Glomerular visceral epithelial cell (primary cell): Measurements from ENCODE around the gene LRMDA.

Experiments
- DNase-seq: peaks from one replicate; pipeline ENCODE4 v3.0.0-alpha.2; 2016; ENCODE audit errors: extremely low spot score

Gene LRMDA

GRCh38 chr10:75994357-75995040 lies 563.1 kb downstream of the LRMDA start:
- DNase-seq = no peak

GRCh38 chr10:75995041-75995430 lies 563.6 kb downstream of the LRMDA start:
- no peak for DNase-seq

- DNase-seq = no peak
Observed at GRCh38 chr10:75995720-75996119, 564.3 kb downstream of the LRMDA start.

- no peak for DNase-seq
Observed at GRCh38 chr10:75999001-75999400, 567.6 kb downstream of the LRMDA start.

GRCh38 chr10:75999515-76000209 lies 568.2 kb downstream of the LRMDA start:
- DNase-seq = no peak

- no peak for DNase-seq
Observed at GRCh38 chr10:76000550-76000949, 569.1 kb downstream of the LRMDA start.

GRCh38 chr10:76001019-76001418 lies 569.6 kb downstream of the LRMDA start:
- DNase-seq = no peak

- DNase-seq = no peak
Observed at GRCh38 chr10:76001461-76001860, 570.0 kb downstream of the LRMDA start.

GRCh38 chr10:76002262-76002854 lies 570.9 kb downstream of the LRMDA start:
- no peak for DNase-seq

- no peak for DNase-seq
Observed at GRCh38 chr10:76007667-76008181, 576.3 kb downstream of the LRMDA start.

GRCh38 chr10:76009531-76009930 lies 578.1 kb downstream of the LRMDA start:
- no peak for DNase-seq

GRCh38 chr10:76010703-76011102 lies 579.3 kb downstream of the LRMDA start:
- DNase-seq = no peak

GRCh38 chr10:76012716-76013327 lies 581.4 kb downstream of the LRMDA start:
- DNase-seq = no peak

- DNase-seq = no peak
Observed at GRCh38 chr10:76015245-76015644, 583.8 kb downstream of the LRMDA start.

GRCh38 chr10:76017026-76017732 lies 585.8 kb downstream of the LRMDA start:
- DNase-seq = no peak

GRCh38 chr10:76017733-76018433 lies 586.5 kb downstream of the LRMDA start:
- DNase-seq = no peak

GRCh38 chr10:76020630-76021029 lies 589.2 kb downstream of the LRMDA start:
- DNase-seq = no peak

GRCh38 chr10:76021398-76021797 lies 590.0 kb downstream of the LRMDA start:
- DNase-seq = no peak

- no peak for DNase-seq
Observed at GRCh38 chr10:76022366-76022765, 590.9 kb downstream of the LRMDA start.

- DNase-seq = no peak
Observed at GRCh38 chr10:76023007-76023406, 591.6 kb downstream of the LRMDA start.

- no peak for DNase-seq
Observed at GRCh38 chr10:76024460-76025123, 593.2 kb downstream of the LRMDA start.
